Suppressor macrophage (primary cell): ENCODE results near the gene RBM4.

Experiments used
- DNase-seq, 4 experiments: peaks; one replicate each; pipeline ENCODE4 v3.0.0-alpha.2; 2020 to 2022

RBM4 gene

DNA sequence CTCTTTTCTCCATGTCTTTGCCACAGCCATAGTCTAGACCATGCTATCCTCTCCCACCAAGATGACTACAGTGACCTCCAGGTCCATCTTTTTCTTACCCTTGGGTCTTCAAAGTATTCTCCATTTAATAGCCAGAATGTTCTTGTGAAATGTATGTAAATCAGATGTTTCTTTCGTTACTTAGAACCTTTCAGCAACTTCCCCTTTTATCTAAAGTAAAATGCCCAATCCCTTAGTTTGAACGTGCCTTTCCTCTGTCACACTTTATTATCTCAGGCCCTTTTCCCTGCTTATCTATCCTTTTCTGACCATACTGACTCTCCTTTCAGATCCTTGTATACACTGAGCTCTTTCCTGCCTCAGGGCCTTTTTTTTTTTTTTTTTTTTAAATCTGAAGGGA, 21.3 kb downstream of the RBM4 start:
- DNase-seq: peak in 2 of 4 experiments; percentile 49 to 55

DNA sequence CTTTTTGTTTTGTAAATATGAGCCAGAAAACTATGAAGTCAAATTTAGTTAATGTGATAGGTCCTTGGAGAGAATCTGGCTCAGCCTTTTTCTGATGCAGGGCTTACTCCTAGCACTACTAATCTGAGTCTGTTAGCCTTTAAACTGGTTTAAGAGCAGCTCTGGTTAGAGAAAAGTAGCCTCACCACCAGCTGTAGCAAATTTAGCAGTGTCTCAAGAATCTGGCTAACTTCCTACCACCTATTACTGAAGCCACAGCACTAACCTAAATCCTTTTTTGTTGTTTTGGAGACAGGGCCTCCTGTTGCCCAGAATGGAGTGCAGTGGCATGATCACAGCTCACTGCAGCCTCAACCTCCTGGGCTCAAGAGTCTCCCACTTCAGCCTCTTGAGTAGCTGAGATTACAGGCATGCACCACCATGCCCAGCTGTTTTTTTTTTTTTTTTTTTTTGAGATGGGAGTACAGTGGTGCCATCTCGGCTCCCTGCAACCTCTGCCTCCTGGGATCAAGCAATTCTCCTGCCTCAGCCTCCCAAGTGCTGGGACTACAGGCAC, 25.3 kb downstream of the RBM4 start:
- DNase-seq: no peak

DNA sequence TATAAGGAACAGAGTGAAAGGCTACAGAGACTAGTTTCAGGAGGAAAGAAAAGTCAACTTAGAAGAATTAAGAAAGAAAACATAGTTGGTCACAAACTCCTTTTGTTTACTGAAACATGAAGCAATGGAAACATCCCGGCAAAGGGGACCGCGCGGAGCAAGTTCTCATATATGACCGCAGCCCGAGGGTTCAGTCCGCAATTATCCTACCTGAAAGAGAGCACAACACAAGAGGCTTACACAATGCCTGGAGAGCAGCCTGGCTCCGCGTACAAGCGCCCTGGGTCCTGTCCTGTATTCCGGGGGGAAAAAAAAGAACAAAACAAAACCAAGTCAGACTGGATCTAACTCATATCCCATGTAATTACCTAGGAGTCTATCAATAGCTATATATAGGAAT, 26.9 kb downstream of the RBM4 start:
- no peak for DNase-seq

DNA sequence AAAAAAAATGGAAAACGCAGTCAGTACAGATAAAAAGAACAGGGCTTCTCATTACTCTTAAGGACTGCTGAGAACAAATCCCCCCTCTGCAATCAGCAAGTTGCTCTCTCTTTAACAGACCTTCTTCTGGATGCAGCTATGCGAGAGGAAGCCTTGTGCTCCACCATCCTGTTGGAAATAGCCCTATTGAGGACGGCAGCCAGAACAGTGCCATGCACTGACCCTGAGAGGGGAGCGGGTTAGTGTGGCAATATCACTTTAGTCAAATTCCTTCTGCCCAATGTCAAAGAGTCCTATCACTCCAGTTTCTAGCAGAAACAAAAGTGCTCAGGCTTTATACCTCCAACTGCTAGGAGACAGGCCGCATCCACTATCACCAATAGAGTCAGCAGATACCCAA, 32.3 kb downstream of the RBM4 start:
- no peak for DNase-seq

DNA sequence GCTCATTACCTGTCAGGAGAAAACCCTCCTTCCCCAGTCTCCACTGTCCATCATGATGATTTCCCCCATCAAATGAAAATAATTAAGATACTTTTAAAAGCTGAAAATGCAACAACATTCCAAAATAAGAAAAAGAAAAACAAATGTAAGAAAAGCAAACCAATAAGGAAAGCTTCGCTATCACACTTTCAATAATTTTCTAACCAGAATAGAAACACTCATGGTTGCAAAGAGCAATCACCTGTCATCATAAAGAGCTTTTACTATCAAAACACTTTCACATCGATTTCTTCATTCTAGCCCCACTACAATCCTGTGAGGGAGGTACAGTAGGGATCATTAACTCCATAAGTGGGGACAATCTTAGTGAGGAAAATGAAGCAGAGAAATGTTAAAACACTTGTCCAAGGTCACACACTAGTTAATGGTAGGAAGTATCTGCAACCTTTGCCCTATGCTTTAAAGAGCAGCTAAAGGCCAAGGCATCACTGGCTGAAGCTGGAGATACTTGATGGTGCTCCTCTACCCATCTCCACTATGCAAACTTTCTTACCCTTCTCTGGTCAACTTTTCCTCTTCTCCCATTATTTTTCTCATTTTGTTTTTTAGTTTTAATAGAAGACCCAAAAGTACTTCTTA, 36.6 kb downstream of the RBM4 start:
- DNase-seq: no peak

DNA sequence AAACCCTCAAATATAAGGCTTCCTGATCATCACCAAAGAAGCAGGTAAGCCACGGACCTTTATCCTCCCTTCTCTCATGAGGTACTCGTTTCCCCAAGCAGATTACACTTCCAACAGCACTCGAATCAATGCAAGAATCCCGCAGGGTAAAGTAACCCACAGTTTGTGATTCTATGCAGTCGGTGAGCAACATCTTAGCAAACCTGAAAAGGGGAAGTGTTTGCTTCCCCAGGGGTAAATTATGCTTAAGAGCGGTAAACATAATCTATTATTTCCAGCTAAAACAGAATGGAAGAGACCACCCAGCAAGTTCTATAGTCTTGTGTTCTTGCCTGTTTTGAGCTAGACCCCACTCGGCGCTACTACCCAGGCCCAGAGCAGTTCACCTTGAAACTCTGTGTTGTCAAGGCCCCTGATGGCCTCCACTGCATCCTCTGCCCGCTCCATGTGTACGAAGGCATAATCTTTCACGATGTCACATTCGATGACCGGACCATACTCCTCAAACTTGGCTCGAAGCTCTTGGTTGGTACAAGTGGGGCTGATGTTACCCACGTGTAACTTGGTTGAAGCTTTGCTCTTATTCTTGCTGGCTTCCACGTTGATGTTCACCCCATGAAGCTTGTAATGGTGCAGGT, 37.9 kb downstream of the RBM4 start:
- DNase-seq: peak; percentile 16 to 46 (median 30)

DNA sequence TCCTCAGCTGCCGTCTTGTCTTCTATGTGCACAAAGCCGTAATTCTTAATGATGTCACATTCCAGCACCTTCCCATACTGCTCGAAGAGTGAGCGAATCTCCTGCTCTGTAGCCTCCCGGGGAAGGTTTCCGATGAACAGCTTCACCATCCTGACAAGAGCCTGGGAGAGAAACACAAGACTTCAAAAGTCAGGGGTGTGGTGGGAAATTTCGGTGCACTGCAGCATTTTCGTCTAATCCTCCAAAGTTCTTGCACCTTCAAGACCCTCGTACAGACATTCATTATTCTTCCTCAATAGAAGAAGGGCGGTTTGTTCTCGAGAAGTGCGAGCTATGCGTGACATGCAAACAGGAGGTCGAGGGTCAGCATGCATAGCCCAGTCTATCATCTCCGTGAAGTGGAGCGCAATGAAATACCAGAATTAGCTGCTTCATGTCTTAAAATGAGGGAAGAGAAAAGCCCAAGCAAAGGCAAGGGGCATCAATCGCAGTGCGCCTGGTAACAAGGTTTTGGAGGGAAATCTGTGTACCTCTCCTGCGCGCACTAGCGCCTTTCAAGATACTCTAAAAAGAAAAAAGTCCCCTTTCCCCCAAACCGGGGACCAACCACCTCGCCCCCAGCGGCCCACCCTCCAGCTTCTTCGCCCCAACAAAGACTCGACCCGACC, 38.6 kb downstream of the RBM4 start:
- DNase-seq: peak in 2 of 4 experiments; percentile 5 to 6

DNA sequence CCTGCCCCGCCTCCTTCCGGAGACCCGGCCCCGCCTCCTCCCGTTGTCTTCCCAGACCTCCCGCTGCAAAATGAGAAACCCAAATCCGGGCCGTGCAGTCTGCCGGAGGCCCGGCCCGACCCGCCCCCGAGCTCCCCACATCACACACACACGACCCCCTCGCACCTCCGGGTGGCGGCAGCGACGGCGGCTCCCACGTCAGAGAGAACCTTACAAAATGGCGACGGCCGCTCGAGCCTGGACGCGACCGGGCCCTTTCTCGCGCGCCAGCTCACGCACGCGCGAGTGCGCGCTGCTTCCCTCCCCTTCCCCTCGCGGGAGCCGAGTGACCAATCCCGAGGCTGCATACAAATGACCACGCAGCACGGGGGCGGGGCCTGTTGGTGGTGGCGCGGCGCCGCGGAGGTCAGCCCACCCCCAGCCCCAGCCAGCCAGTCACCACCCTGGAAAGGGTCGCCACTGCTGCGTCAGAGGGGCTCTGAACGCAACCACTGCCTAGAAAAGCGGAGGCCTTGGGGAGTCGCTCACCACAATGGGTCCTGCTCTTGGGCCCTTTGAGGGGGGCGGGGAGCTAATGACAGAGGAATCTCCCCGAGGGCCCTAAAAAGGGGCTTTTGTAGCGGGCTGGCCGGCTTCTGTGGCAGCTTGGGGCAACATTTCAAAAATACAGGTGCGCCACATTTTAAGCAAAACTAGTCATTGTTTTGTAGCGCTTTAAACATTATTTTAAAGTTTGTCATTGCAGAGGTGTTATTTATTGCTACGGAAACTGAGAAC, 39.3 kb downstream of the RBM4 start, which contains the start of gene RBM4B:
RBM4B (minus strand) TSS at position 289 of the 777 bp plus-strand sequence. CDS start 808 bp downstream, outside the sequence.
- DNase-seq: peak; percentile 97 to 99 (median 98)

DNA sequence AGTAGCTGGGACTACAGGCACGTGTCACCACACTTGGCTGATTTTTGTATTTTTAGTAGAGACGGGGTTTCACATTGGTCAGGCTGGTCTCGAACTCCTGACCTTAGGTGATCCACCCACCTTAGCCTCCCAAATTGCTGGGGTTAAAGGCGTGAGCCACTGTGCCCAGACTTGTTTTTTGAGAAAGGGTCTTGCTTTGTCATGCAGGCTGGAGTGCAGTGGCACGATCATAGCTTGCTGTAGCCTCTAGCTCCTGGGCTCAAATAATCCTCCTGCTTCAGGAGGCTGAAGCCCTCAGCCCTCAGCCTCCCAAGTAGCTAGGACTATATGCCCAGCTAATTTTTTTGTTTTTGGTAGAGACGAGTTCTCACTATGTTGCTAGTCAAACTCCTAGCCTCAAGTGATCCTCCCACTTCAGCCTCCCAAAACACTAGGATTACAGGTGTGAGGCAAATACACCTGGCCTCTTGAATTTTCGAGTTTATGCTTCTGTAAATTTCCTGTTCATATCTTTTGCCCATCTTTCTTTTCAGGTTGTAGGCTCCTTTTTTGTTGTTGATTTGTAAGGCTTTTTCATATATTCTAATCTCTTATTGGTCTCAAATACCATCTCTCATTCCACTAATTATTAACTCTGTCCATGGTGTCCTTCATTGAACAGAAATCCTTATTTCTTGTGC, 42.6 kb downstream of the RBM4 start:
- DNase-seq: no peak

DNA sequence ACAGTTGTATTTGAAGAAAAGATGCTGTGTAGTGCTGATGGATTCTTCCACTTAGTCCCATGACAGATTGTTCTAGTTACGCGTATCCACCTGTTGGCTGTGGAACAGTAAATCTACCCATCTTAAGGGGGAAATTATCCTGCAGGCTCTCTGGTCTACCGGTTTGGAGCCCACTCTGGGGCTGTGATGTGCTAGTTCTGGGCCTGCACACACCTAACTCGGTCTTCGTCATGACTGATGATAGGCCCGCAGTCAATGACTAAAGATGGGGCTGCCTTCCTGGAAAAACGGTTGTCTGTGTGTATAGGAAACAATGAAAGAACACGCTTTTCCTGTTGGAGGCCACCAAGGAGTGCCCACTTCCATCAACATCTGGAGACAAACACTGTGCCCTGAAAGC, 45.4 kb downstream of the RBM4 start:
- no peak for DNase-seq

DNA sequence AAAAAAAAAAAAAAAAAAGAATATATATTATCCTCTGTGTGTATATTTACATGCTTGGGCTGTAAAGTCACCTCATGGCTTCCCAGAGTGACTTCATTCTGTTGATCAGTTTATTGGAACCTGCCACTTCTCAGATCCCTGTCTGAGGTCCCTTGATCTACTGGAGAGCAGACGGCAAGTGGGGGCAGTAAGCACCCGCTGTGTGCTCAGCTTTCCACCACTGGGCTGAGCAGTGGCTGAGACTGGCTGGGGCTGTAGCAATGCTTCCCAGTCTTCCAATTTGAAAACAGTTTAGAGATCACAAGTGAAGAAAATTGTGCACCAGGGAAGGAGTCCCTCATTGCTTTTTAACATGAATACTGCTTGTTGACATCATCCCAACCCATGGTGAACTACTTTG, 46.1 kb downstream of the RBM4 start:
- DNase-seq: no peak

DNA sequence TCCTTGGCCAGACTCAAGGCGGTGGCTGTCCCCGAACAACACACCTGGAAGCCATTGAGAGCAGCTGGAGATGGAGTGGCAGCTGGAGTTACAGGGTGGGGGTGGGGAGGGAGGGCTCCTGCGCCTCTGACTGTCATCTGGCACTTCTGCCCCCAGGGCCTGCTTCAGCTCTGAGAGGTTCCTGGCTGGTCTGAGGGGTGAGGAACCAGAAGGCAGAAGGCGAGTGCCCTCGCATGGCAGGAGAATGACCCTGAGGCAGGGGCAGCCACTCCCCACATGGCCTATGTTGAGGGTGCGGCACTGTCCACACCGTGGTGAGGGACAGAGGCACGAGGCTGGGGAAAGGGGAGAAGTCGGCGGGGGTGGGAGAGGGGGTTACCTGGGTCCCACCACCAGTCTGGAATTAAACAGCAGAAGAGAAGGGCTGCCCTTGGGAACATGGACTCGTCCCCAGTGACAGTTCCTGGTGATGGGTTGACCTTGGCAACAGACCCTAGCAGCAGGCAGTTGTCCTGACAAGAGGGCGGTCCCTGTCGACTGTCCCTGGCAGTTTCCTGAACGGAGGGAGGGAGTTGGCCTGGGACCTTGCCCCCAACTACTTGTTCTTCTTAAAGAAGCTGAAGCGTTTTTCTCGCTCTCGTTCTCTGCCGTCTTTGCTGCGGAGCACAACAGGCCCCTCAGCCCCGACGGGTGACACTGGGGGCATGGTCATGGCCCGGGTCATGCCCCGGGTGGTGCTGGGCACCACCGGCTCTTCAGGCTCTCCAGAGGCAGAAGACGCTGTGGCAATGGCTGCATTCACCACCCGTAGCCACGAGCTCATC, 47.0 kb downstream of the RBM4 start:
- DNase-seq: no peak

DNA sequence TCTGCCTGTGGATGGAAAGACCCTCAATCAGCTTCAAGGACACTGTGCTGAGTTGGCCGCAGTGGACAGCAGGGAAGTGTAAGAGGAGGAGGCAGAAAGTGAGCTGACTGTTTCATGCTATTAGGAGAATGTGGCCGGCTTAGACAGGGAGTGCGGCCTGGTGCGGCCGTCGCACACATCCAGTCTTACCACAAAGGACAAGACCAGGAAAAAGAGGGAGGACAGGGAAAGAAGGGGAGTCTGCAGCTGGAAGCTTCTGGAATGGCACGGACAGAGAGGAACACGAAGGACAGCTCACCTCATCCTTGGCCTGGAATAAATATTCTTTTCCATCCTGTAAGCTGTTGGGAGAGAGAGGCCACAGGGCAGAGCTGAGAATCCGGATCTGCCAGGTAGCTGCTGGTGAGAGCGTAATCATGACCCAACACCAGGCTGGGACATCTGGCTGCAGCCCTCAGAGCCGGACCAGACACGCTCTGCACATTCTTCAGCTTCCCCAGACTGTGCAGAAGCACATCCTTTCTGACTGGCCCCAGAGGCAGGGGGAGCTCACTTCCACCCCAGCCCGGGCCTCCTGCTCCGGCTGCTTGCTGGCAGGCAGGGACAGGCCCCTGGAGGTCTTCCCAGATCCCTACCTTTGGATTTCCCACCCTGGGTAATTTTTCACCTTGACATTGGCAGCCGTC, 47.7 kb downstream of the RBM4 start:
- DNase-seq: no peak

DNA sequence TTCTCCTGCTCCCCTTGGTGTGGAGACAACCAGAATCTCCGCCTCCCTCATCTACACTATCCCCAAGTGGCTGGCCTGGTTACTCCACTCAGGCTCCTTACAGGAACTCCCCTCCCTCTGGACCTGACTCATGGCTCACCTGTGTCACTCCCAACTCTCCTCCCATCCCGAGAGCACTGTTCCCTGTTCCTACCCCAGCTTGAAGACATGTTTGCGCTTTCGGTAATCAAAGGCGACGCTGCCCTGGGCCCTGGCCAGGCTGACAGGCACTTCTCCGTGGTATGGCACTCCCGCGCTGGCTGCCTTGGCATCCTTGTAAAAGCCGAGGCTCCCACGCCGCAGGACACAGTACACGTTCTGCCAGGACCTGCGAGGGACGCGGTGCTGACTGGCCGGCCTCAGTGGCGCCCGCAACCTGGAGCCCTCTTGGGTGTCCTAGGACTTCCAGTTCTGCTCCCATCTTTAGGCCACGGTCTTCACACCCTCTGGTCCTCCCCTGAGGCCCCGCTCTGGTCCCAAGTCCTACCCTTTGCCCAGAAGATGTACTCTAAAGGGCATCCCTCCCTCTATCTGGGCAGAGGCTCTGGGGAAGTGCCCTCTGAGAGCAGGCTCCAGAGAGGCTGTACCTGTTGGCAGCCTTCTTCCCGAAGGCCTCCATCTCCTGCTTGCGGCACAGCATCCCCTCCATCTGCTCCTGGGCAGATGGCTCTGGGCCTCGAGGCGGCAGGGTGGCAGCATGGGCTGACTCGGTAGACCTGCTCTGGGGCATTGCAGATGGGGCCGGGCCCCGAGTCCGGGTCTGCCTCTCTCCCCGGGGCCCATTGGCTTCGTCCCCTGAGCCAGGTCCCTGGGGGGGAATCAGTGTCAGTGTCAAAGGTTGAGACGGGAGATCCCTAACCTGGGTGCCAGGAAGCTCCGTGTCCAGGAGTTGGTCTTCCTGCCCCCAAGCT, 48.6 kb downstream of the RBM4 start:
- no peak for DNase-seq

DNA sequence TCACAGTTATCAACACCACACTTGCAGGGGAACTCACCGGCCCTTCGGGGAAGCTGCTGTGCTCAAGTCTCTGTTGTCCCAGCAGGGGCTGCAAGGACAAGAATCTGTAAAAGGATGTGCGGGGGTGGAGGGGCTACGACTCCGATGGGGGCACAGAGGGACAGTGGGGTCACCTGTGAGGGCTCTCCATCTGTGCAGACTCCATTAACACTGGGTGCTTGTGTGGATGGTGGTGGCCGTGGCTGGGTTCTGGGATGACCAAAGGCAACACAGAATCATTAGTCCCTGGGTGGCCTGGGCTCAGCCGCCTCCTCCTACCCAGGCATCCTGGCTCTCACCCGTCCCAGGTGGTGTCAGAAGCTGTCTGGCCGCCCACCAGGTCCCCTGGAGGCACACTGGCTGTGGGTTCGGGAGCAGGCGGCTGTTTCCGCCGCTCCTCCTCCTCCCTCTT, 49.4 kb downstream of the RBM4 start:
- DNase-seq: no peak

DNA sequence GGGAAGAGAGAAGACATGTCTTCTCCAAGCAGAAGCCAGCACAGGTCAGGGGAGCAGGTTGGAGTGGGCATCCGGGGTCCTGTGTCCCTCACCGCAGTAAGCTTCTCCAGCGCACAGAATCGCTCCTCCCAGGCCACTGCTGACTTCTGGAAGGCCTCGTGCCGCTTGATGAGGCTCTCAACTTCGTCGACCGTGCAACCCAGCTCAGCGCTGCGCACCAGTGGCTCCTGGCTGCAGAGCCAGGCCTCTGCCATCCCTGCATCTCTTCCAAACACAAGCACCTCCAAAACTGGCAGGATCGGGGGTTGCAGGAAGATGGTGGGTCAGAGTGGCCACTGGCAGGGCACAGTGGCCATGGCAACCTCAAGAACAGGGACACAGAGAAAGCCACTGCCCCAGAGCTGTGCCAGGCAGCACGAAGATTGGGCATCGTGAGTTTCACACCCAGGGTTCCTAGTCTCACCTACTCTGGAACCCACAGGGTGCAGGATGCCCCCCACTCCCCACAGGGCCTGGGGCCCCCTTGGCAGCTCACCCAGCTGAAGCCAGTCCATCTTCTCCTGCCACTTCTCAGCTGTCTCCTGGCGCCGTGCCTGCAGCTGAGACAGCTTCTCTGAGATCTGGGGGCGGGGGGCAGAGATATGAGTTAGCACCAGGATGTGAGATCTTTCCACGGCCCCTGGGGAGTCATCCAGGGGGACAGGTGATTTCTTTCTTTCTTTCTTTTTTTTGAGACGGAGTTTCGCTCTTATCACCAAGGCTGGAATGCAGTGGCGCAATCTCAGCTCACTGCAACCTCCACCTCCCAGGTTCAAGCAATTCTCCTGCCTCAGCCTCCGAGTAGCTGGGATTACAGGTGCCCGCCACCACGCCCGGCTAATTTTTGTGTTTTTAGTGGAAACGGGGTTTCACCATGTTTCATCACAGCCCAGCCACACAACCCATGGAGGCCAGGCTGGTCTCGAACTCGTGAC, 50.3 kb downstream of the RBM4 start:
- DNase-seq: no peak

DNA sequence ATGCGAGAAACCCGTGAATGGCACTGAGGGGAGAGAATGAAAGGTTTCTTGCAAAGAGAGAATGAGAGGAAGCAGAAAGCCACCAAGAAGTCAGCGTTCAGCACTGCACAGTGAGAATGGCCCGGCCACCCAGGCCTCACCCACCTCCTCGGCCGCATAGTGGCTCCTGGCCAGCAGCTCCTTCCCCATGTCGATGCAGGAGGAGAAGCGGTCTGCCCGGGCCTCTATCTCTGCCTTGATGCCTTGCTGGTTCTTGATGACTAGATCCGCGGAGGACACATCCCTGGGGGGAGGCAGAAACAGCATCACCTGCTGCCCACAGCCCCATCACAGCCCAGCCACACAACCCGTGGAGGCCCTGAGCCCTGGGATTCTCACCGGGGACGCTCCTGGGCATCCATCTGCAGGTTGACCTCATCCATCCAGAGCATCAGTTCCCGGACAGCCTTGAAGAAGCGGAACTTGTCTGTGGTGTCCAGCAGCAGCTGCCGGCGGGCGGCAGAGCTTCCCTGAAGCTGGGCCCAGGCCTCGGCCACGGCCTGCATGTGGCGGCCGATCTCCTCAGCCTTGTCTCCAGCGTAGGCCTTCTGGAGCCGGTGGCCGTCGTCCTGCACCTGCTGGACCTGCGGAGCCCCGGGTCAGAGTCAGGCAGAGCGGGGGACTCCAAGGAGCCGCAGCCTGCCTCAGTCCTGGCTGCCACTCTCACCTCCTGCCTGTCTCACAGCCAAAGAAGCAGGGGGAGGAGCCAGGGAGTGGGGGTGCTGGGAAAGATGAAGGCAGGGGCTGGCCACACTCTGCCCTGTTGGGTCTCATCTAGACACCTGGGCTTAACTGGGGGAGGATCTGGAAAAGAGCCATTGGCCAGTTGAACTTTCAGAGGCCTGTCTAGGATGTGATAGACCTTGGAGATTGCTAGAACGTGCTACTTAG, 51.4 kb downstream of the RBM4 start:
- DNase-seq: no peak
